Measurements from ENCODE around the gene EIF4E1B.

DNA sequence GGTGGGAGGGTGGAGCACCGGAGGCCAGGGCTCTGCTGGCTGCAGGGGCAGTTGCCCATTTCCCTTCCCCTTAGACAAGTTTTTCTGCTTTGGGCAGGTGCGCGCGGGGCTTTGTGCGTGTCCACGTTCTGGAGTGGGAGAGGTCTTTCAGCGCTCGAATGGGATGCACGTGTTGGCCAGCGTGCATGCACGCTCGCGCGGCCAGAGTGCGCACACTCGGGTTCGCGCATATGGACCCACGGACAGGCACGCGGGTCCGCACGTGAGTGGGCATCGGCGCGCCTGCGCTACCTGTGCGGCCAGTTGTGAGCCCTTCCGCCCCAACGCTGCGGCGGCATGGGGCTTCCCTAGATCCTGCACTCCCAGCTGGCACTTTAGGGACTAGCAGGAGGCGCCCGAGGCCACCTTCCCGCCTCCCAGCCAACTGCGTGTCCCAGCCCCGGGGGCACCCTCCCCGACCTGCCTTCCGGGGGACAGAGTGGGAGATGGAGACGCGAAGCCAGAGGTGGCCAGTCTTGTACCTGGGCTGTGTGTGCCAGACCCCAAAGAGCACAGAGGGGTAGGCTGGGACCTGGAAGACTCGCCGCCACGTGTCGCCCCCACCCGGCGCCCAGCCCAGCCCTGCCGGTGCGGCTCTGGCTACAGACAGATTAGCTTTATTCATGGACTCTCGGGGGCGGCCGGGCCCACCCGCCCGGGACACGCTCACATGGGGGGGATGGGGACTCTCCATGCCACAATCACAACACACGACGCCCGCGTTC, 10.7 kb upstream of the EIF4E1B start:
- TF ChIP-seq CTCF (IDR thresholded peaks at IDR 0.05) (no peak), POLR2A (IDR thresholded peaks at IDR 0.05) (no peak)
